A204.1 (cell line): ENCODE results near the gene IER2.

Experiments
- FAIRE-seq: peaks from 2 replicates; lab custom pipeline; 2012; peaks lifted over from hg19 to GRCh38; lab: Jason Lieb, UNC

Gene IER2, protein sequence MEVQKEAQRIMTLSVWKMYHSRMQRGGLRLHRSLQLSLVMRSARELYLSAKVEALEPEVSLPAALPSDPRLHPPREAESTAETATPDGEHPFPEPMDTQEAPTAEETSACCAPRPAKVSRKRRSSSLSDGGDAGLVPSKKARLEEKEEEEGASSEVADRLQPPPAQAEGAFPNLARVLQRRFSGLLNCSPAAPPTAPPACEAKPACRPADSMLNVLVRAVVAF

DNA sequence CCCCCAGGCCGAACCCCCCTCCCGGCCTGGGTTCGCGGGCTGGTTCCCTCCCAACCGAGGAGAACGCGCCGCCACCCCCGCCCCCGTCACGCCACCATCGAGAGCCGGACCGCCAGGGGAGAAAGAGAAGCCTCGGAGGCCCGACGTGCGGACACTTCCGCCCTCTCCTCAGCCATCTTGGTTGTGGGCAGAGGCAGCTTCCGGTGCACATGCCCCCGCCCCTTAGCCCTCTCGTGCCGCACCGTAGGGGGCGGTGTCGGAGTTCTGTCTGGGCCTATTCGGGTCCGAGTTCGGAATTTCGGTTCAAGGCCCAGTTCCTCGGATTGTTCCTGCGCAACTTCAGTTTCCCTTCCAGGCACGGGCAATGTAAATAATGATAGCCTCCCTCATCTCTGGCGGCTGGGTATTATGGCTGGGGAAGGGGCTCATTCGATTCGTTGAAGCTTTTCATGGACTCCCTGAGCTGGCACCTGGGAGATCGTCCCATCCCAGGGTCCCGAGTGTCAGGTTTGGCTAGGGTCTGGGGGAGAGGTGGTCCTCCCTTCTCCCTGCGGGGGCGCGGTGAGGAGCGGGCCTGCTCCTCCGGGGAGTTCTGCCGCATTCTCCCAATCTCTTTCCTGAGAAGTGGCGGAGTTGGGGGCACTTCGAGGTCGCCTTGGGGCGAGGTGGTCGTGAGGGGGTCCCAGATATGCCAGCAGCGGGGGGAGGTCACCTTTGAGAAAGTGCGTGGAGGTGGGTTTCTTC lies at the start of gene IER2, which contains the start of gene STX10:
Gene IER2, plus strand, starts transcription at position 225 of the 744 bp plus-strand sequence. CDS start 2,776 bp downstream, outside the sequence.
Gene STX10, minus strand, starts transcription at position 189 of the 744 bp plus-strand sequence. CDS start 202 bp downstream, outside the sequence.
- FAIRE-seq = peak; percentile 79

DNA sequence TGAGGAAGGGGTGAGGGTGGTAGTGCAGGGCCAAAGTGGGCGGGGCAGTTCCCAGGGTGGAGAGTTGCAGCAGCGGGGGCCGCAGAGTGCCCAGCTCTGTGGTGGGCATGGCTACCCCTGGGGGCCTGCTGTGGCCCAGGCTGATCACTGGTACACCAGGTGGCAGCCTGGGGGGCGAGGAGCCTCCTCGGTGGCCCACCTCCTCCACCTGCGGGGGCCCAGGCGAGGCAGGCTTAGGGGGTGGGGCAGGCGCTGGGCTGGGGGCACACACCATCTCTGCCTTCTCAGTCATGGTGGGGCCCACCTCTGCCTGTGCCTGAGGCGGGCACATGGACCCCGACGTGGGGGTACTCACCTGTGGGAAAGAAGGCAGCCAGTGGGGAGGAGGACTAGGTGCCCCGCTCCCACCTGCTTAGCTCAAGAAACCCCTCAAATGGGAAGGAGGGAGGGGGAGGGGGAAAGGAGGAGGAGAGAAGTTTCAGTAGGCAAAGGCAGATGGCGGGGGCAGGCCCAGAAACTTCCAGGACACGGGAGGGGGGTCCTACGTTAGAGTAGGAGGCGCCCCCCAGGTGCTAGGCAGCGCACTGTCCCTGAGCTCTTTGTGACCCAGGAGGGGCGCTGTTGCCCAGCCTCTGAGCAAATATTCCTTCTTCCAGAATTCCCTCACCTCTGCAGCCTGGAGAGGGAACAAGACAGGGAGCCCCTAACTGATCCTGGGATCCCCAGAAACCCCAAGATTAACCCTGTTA lies 49.2 kb upstream of the IER2 start:
- no peak for FAIRE-seq

- FAIRE-seq = no peak
Observed at GRCh38 chr19:13101590-13102415, 48.4 kb upstream of the IER2 start.

GRCh38 chr19:13102416-13102665 lies 47.9 kb upstream of the IER2 start:
- FAIRE-seq = no peak

DNA sequence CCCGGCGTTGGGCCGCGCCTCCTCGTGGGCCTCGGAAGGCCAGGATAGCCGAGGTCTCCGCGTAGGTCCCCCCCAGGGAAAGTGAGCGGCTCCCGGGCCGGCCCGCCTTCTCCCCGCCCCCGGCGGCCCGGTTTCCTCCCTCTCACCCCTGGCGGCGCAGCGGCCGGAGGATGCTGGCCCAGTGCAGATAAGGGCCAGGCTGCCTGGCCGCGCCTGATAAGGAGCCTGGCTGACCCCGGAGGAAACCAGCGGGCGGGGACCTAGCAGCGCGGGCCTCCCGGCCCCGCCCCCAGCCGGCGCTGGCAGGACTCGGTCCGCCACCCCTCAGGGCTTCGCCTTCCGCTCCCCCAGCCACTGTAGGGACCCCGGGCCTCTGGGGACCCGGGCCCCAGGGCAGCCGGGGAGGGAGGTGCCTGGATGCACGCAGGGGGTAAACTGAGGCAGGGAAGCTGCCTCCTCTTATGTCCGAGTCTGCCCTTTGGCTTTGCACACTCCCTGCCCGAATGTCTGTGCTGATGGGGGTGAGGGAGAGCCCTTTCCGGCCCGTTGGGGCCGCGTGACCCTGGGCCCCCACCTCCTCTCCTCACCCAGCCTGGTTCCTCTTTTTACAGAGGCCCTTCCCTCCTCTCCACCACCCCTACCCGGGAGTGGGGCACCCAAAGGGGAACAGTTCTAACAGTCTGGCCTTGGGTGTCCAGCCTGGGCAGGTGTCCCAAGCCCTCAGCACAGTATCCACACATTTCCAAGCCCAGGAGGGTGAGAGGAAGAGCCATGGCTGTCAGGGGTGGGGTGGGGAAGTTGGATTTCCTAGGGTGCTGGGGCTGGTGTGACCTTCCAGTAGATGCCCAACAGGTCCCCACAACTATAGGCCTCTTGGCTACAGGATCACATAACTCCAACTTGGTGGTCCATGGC lies 47.3 kb upstream of the IER2 start, which contains the start of gene LYL1:
Gene LYL1, minus strand, starts transcription at position 193 of the 915 bp plus-strand sequence. CDS start 1,687 bp downstream, outside the sequence.
- FAIRE-seq = no peak

DNA sequence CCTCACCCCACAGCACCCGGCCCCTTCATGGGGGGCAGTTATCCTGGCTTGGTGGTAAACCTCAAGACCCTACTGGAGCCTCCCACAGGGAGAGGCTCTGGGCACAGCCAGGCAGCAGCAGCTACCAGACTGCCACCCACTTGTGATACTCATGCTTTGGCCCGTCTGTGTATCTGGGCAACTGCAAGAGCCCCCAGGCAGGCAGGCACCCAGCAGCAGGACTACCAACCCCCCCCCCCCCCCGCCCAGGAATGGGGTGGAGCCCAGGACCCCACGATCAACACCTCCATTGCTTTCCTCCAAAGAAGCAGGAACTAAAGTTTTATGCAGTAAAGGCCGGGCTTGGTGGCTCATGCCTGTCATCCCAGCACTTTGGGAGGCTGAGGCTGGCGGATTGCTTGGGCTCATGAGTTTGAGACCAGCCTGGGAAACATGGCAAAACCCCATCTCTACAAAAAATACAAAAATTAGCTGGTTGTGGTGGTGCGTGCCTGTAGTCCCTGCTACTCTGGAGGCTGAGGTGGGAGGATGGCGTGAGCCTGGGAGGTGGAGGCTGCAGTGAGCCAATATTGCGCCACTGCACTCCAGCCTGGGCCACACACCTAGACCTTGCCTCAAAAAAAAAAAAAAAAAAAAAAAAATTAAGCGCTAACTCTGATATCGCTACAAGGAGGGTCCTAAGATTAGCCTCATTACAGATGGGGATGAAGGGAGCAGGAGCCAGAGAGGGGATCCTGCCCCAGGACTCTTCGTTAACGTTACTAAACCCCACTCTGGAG lies 46.4 kb upstream of the IER2 start:
- no peak for FAIRE-seq

DNA sequence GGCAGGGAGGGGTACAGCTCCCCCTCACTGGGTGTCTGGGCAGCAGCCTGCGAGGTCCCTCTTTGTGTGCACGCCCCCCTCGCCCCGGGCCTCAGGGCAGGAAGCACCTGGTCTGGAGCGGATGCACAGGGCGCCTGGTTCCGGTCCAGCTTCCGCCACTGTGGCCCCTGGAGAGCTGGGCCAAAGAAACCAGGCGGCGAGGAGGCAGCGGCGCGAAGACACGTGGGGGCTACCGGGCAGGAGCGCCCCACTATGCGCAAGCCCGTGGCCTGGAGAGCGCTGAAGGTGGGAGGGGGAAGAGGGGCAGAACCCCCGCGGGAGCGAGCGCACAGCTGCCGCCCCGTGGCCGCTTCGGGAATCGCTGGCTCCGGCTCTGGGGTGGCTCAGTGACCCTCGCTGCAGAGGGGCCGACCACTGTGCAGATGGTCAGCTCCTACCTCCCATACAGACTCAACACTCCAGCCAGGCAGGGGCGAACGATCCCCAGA lies 45.8 kb upstream of the IER2 start:
- FAIRE-seq = no peak

- FAIRE-seq = no peak
Observed at GRCh38 chr19:13104848-13105711, 45.1 kb upstream of the IER2 start.

DNA sequence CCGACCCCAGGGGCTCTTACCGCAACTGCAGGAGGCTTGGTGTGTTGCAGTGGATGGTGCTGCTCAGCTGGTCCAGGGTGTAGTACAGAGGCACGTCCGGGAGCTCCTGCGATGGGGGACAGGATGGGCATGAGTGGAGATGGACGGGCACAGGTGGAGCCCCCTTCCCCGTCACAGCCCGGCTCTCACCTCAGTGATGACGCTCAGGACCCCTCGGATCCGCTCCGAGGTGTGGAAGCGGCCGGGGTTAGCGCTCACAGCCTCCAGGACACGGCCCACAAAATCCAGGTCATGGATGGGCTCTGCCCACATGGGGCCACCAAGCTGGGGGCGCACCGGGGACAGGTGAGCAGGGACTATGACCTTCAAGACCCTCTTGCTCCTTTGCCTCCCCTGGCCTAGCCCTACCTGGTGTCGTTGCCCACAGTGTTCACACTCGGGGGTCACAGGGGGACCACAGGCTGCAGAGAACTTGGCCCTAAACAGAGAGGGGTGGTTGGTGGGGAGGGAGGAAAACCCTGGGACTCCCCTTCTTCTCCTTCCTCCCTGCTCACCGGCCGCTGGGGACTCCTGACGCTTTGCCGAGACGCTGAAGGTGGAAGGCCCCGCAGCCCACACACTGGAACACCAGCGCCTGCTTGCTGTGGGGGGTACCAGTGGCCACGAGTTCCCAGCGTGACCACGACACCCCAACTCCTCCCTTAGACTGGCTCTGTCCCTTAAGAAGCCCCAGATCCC lies 40.7 kb upstream of the IER2 start:
- no peak for FAIRE-seq

DNA sequence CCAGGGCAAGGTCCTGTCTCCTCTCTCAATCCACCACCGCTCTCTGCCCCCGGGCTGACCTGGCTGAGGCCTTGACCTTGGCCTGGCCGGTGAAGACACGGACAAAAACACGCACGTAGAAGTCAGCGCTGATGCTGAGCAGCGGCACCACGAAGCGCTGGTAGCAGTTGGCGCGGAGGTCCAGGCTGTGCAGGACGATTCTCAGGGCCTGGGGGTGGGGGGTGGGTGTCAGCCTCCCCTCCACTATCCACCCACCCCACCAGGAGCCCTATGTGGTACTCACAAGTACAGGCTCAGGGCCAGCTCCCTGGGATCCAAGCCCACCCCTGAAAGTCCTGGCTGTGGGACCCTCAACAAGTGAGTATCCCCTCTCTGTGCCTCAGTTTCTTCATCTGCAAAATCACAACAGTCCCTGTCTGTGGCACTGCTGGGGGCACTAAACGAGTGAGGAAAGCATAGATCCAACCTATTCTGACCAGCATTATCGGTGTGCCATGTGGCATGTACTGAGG lies 40.1 kb upstream of the IER2 start:
- FAIRE-seq = no peak

GRCh38 chr19:13112555-13112954 lies 37.7 kb upstream of the IER2 start:
- FAIRE-seq = no peak

DNA sequence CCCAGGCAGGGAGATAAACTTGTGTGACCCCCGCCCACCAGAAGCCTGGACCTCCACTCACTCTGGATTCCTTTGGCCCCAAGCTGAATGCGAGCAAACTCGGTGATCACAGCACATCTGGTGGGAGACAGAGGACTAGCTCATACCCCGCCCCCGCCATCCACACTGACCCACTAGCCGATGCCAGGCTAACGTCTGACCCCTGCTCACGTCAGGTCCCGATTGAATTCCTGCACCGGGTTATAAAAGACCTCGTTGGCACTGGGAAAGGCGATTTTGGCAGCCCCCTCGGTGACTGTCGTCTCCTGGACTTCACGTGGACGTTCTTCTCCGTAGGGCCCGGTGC lies 34.3 kb upstream of the IER2 start:
- no peak for FAIRE-seq

DNA sequence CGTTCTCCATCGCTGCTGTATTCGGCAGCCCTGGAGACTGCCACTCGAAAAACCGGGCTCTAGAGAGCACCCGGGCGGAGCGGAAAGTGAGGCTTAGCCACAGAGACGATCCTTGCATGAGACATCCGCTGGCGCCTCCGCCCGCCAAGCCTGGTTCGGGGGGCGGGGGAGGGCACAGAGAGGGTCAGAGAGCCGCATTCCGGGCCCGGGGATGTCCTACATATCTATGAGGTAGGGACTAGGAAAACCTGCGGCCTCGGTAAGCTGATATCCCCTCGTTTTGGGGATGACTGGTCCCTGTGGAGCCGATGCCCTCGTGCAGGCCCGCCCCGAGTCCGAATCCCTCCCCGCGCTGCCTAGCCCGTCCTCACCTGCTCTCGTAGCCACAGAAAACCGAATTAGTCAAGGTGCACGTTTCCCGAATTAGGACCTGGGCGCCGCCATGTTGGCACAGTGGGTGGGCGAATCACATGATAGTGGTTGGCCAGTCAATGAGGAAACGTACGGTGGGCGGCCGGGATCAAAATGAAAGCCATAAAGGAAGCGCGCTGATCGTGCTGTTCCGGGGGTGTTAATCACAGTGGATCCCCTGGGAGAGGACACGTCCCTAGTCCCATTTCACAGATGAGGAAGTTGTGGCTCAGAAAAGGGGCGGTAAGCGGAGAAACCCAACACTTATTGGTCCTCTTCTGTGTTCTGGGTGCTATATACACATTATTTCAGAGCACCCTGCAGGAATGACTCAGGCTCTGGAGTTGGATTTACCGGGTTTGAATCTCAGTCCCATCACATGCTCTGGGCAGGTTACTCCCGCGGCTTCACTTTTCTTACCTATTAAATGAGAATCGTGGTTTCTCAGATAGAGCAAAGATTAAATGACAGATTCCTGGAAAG lies 33.7 kb upstream of the IER2 start, which contains the start of gene TRMT1:
Gene TRMT1, minus strand, starts transcription at position 459 of the 894 bp plus-strand sequence. Its CDS starts 341 bp downstream, at position 118.
- FAIRE-seq = peak; percentile 80

- no peak for FAIRE-seq
Observed at GRCh38 chr19:13117176-13117771, 32.9 kb upstream of the IER2 start.

DNA sequence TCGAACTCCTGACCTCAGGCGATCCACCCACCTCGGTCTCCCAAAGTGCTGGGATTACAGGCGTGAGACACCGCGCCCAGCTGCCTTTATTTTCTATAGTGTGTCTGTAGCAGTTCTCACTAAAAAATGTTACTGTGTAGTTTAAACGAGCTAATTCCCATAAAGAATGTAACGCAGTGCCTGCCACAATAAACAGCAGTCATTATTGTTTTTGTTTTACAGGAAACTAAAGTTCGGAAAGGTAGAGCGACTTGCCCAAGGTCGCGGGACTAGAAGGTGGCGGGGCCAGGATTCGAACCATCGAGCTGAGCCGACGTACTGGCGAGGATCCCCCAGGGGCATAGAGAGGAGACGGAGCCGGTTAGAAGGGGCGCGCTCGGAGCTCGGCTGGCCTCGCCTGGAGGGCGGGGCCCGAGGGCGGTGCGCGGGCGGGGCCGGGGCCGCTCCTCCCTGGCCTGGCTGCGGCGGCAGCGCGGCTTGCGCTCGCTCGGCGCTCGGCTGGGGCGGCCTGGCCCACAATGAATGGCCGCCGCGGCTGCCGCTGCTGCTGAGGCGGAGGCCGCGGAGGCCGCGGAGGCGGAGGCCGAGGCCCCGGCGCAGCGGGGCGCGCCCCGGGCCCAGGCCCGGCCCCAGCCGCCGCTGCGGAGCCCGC lies 32.3 kb upstream of the IER2 start, which contains the start of gene NACC1:
Gene NACC1, plus strand, starts transcription at position 493 of the 652 bp plus-strand sequence. CDS start 16,944 bp downstream, outside the sequence.
- FAIRE-seq = no peak
